Measurements from ENCODE around the gene MAP3K12. TPM values are rescaled to one million over a fixed set of nuclear protein-coding genes. Genes with fewer than 3 reads are reported as not detected.

MAP3K12 gene
- total and polyA plus RNA-seq, 2 of the 13 experiments (the other 11 are each of a cell fraction or from before 2014, with no cell fraction given), result 0.20 to 1.1 TPM

DNA sequence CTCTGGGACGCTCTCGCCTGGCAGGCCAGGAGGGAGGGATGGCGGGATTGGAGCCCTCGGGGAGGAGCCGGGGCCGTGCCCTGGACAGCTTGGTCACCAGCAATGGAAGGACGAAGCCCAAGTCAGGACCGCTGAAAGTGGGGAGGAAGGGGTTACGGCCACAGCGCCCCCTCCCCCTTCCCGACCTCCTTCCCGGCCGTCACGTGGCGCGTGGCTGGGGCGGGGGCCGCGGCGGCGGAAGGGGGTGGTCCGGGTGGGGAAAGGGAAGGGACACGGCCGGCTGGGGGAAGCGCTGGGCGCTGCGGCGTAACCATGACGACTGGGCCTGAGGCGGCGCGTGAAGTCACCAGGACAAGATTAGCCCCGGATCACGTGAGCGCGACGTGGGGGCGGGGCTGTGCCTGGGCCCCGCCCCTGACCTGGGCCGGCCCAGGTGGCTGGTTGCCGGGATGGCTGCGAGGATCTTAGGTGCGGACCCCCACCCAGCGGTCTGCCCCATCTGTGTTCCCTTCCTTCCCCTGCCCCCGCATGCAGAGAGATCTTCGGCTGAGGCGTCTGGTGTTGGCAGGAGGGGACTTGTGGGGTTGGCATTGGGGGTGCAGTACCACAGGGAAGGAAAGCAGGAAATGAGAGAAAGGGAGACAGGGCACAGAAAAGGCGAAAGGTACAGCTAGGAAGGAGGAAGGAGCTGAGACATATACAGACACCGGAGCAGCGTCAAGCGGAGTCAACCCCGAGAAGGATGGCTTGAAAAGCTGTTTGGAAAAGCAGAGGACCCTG is 6.2 kb downstream of the MAP3K12 start (continued):
- peak; percentile 53; the same call in 1 of the 2 replicates for TF ChIP-seq KDM5B (CRISPR knock-in tag; IDR thresholded peaks at IDR 0.05; ENCODE audit: borderline replicate concordance)
- TF ChIP-seq SRY (CRISPR knock-in tag; IDR thresholded peaks at IDR 0.05), result 0 out of 2 replicates have a peak, but pooled peaks have one; percentile 32
- no peak for TF ChIP-seq NONO (IDR thresholded peaks at IDR 0.05)
- TF ChIP-seq NONO (CRISPR knock-in tag; conservative IDR thresholded peaks at IDR 0.05), result peak; percentile 67; the same call in 1 of the 2 replicates
- peak; percentile 47 for TF ChIP-seq RBM39 (IDR thresholded peaks at IDR 0.05; ENCODE audit: low read depth, low read length, poor library complexity, severe bottlenecking)
- peak; percentile 82 for TF ChIP-seq RFX3 (CRISPR knock-in tag; IDR thresholded peaks at IDR 0.05)
- TF ChIP-seq, protein P1, sequence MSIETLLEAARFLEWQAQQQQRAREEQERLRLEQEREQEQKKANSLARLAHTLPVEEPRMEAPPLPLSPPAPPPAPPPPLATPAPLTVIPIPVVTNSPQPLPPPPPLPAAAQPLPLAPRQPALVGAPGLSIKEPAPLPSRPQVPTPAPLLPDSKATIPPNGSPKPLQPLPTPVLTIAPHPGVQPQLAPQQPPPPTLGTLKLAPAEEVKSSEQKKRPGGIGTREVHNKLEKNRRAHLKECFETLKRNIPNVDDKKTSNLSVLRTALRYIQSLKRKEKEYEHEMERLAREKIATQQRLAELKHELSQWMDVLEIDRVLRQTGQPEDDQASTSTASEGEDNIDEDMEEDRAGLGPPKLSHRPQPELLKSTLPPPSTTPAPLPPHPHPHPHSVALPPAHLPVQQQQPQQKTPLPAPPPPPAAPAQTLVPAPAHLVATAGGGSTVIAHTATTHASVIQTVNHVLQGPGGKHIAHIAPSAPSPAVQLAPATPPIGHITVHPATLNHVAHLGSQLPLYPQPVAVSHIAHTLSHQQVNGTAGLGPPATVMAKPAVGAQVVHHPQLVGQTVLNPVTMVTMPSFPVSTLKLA (IDR thresholded peaks at IDR 0.05), result 0 out of 2 replicates have a peak, but pooled peaks have one; percentile 8

DNA sequence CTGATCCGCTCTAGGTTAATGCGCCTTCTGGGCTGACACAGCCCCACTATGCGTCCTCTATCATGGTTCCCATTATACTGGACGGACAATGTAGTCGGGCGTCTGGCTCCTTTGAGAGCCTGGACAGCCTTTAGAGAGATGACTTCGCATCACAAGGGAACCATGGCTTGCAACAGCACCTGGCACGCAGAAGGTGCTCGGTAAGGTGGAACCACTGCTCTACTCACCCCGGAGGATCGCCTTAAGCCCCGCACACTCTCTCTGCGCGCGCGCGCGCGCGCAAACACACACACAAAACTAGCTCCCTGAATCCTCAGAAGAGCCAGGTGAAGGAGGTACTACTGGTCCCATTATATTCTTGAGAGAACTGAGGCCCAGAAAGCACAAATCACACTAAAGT is 7.1 kb downstream of the MAP3K12 start:
- Histone ChIP-seq H3K36me3 (replicated peaks in 1 of 2; ENCODE audit: control insufficient read depth in 1 of 2, insufficient read depth in 2 of 2, low read length in 2 of 2) (no peaks in the 10 kb centered on the region), H3K27me3 (ENCODE audit: control insufficient read depth in 1 of 2, insufficient read depth in 2 of 2, low read length in 2 of 2) (no peaks in the 10 kb centered on the region; a peak in 1 of 5 replicates), H4K20me1 (ENCODE audit: insufficient read depth, low read length) (no peaks in the 10 kb centered on the region), H3K27ac (ENCODE audit: extremely low read length, insufficient read depth, low read length) (no peak overlapping the region), H3K4me2 (ENCODE audit: low read depth, low read length) (peak overlapping the region; percentile 100), H3K9ac (ENCODE audit: insufficient read depth, low read depth, low read length) (0 out of 2 replicates have a peak overlapping the region, but pooled peaks have one; percentile 56), H3K4me3 (replicated peaks in 1 of 3; ENCODE audit: insufficient read depth in 1 of 3, low read depth in 2 of 3, low read length in 3 of 3) (peak overlapping the region in 2 of 3 experiments; percentile 75 to 80; a peak in 2 of 6 replicates), H3K4me1 (ENCODE audit: insufficient read depth, low read length) (peaks cover 43% of the 10 kb centered on the region), H2AFZ (ENCODE audit: low read length) (no peak overlapping the region), H3K79me2 (ENCODE audit: insufficient read depth, low read length) (no peaks in the 10 kb centered on the region), H3K9me3 (ENCODE audit: low read length) (no peaks in the 10 kb centered on the region)
- in situ Hi-C loops (cut with HindIII; ENCODE audit: extremely low pct_ligation_motif_present, low pct_unique_long_range_greater_than_20kb) (no loop called here), intact Hi-C loops (cut with micrococcal nuclease; ENCODE audit: unreplicated experiment) (no loop called here)
- ATAC-seq (no peak), FAIRE-seq (no peak), DNase-seq (ENCODE audit: low spot score) (no peak)
- ChIA-PET POLR2A (interaction anchor here (0.7 to 4.1 kb wide), 5 partner anchors 9 to 312 kb away, joined by 3 to 35 read pairs (median 5); partner anchors contain the start of genes CSAD, TARBP2 and ZNF740), CTCF (ENCODE audit: low intra/inter-chr PET ratio, low total read pairs) (no interaction called here)
- WGBS (ENCODE audit: low lambda C conversion rate), result 96% methylated on average over 20 of the region's 20 CpGs
- BruUV-seq (replicated peaks), result TSS peak; percentile 63
- TF ChIP-seq ZFP1 (CRISPR knock-in tag; IDR thresholded peaks at IDR 0.05), result 0 out of 2 replicates have a peak, but pooled peaks have one; percentile 0
- TF ChIP-seq ZNF549 (CRISPR knock-in tag; IDR thresholded peaks at IDR 0.05), result no peak
- TF ChIP-seq ZMAT3 (CRISPR knock-in tag; conservative IDR thresholded peaks at IDR 0.05), result 0 out of 2 replicates have a peak, but pooled peaks have one; percentile 5
- TF ChIP-seq ZSCAN22 (CRISPR knock-in tag; IDR thresholded peaks at IDR 0.05), result no peak
- no peak for TF ChIP-seq ZNF788 (CRISPR knock-in tag; IDR thresholded peaks at IDR 0.05; ENCODE audit: borderline replicate concordance)
- TF ChIP-seq, protein P2, sequence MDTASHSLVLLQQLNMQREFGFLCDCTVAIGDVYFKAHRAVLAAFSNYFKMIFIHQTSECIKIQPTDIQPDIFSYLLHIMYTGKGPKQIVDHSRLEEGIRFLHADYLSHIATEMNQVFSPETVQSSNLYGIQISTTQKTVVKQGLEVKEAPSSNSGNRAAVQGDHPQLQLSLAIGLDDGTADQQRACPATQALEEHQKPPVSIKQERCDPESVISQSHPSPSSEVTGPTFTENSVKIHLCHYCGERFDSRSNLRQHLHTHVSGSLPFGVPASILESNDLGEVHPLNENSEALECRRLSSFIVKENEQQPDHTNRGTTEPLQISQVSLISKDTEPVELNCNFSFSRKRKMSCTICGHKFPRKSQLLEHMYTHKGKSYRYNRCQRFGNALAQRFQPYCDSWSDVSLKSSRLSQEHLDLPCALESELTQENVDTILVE (CRISPR knock-in tag; IDR thresholded peaks at IDR 0.05), result no peak
- TF ChIP-seq, protein P3, sequence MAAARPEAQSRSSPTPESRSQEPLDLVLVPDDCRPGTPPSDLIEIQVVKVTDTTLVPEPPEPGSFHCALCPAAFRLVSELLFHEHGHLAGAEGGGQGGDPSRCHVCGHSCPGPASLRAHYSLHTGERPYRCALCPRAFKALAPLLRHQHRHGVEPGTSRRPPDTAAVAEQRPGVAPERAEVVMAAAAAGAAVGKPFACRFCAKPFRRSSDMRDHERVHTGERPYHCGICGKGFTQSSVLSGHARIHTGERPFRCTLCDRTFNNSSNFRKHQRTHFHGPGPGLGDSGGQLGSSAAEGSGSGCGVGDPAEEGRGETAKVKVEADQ (CRISPR knock-in tag; IDR thresholded peaks at IDR 0.05; ENCODE audit: borderline replicate concordance), result no peak
- TF ChIP-seq ZNF629 (CRISPR knock-in tag; conservative IDR thresholded peaks at IDR 0.05), result no peak
- TF ChIP-seq, protein P4, sequence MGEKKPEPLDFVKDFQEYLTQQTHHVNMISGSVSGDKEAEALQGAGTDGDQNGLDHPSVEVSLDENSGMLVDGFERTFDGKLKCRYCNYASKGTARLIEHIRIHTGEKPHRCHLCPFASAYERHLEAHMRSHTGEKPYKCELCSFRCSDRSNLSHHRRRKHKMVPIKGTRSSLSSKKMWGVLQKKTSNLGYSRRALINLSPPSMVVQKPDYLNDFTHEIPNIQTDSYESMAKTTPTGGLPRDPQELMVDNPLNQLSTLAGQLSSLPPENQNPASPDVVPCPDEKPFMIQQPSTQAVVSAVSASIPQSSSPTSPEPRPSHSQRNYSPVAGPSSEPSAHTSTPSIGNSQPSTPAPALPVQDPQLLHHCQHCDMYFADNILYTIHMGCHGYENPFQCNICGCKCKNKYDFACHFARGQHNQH (CRISPR knock-in tag; IDR thresholded peaks at IDR 0.05), result no peak
- TF ChIP-seq ZNF672 (CRISPR knock-in tag; IDR thresholded peaks at IDR 0.05), result no peak

All from HepG2 (cell line).